ENCODE results near the gene CLMP. TPM values are rescaled to one million over a fixed set of nuclear protein-coding genes. Genes with fewer than 3 reads are reported as not detected.

The CLMP gene
- polyA plus RNA-seq, 1 donor from 2014 or later: not detected

DNA sequence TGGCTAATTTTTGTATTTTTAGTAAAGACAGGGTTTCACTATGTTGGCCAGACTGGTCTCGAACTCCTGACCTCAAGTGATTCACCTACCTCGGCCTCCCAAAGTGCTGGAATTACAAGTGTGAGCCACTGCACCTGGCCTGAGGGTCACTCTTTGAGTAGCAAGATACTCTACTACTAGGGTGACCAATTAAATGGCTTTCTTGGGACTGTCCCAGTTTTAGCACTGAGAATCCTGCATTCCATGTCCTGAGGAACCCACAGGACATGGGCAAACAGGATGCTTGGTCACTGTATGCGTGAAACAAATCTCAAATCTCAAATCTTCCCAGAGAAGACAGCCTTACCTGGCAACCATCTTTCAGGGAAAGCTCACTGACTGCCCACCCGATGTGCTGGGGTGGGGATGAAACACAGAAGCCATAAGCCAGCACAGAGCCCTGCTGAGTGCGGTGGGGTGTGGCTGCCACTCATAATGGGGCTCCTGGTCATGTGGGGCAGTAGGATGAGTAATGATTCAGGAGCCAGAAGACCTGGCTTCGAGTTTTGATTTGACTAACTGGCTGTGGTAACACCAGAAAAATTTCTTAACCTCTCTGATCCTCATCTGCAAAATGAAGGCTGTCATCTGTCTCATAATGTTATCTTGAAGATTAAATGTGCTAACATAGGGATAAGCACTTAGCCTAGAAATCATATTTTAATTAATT is 11.5 kb downstream of the CLMP start:
- Histone ChIP-seq H3K36me3 (ENCODE audit: insufficient read depth, low read length) (no peaks in the 10 kb centered on the region), H3K9me3 (ENCODE audit: low read length) (no peaks in the 10 kb centered on the region), H3K4me3 (ENCODE audit: low read length) (no peak overlapping the region), H3K27ac (ENCODE audit: low read length) (no peak overlapping the region), H3K79me2 (replicated peaks; ENCODE audit: insufficient read depth, low read length) (no peaks in the 10 kb centered on the region), H2AFZ (ENCODE audit: low read depth, low read length) (no peak overlapping the region), H4K20me1 (ENCODE audit: insufficient read depth) (no peaks in the 10 kb centered on the region), H3K9ac (ENCODE audit: low read length) (no peak overlapping the region), H3K9me2 (ENCODE audit: insufficient read depth, low read length) (no peaks in the 10 kb centered on the region), H3F3A (ENCODE audit: insufficient read depth, low read length, poor library complexity, severe bottlenecking) (no peaks in the 10 kb centered on the region), H3K4me2 (ENCODE audit: low read length) (no peak overlapping the region), H3K27me3 (ENCODE audit: insufficient read depth, low read depth, low read length) (no peaks in the 10 kb centered on the region)
- TF ChIP-seq, protein P1, sequence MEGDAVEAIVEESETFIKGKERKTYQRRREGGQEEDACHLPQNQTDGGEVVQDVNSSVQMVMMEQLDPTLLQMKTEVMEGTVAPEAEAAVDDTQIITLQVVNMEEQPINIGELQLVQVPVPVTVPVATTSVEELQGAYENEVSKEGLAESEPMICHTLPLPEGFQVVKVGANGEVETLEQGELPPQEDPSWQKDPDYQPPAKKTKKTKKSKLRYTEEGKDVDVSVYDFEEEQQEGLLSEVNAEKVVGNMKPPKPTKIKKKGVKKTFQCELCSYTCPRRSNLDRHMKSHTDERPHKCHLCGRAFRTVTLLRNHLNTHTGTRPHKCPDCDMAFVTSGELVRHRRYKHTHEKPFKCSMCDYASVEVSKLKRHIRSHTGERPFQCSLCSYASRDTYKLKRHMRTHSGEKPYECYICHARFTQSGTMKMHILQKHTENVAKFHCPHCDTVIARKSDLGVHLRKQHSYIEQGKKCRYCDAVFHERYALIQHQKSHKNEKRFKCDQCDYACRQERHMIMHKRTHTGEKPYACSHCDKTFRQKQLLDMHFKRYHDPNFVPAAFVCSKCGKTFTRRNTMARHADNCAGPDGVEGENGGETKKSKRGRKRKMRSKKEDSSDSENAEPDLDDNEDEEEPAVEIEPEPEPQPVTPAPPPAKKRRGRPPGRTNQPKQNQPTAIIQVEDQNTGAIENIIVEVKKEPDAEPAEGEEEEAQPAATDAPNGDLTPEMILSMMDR (IDR thresholded peaks at IDR 0.05; ENCODE audit: poor library complexity, severe bottlenecking): no peak
- TF ChIP-seq SMC3 (conservative IDR thresholded peaks at IDR 0.05; ENCODE audit: poor library complexity) (no peak), POLR2AphosphoS5 (IDR thresholded peaks at IDR 0.05) (no peak), EZH2 (IDR thresholded peaks at IDR 0.05; ENCODE audit: borderline replicate concordance, insufficient read depth, low read length, poor library complexity, severe bottlenecking) (no peak), RAD21 (conservative IDR thresholded peaks at IDR 0.05) (no peak), MXI1 (conservative IDR thresholded peaks at IDR 0.05; ENCODE audit: poor library complexity, severe bottlenecking) (no peak), TAF1 (IDR thresholded peaks at IDR 0.05; ENCODE audit: low read depth) (no peak), EP300 (conservative IDR thresholded peaks at IDR 0.05; ENCODE audit: poor library complexity, severe bottlenecking) (no peak)
- TF ChIP-seq, protein P2, sequence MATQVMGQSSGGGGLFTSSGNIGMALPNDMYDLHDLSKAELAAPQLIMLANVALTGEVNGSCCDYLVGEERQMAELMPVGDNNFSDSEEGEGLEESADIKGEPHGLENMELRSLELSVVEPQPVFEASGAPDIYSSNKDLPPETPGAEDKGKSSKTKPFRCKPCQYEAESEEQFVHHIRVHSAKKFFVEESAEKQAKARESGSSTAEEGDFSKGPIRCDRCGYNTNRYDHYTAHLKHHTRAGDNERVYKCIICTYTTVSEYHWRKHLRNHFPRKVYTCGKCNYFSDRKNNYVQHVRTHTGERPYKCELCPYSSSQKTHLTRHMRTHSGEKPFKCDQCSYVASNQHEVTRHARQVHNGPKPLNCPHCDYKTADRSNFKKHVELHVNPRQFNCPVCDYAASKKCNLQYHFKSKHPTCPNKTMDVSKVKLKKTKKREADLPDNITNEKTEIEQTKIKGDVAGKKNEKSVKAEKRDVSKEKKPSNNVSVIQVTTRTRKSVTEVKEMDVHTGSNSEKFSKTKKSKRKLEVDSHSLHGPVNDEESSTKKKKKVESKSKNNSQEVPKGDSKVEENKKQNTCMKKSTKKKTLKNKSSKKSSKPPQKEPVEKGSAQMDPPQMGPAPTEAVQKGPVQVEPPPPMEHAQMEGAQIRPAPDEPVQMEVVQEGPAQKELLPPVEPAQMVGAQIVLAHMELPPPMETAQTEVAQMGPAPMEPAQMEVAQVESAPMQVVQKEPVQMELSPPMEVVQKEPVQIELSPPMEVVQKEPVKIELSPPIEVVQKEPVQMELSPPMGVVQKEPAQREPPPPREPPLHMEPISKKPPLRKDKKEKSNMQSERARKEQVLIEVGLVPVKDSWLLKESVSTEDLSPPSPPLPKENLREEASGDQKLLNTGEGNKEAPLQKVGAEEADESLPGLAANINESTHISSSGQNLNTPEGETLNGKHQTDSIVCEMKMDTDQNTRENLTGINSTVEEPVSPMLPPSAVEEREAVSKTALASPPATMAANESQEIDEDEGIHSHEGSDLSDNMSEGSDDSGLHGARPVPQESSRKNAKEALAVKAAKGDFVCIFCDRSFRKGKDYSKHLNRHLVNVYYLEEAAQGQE (IDR thresholded peaks at IDR 0.05; ENCODE audit: borderline replicate concordance): no peak

DNA sequence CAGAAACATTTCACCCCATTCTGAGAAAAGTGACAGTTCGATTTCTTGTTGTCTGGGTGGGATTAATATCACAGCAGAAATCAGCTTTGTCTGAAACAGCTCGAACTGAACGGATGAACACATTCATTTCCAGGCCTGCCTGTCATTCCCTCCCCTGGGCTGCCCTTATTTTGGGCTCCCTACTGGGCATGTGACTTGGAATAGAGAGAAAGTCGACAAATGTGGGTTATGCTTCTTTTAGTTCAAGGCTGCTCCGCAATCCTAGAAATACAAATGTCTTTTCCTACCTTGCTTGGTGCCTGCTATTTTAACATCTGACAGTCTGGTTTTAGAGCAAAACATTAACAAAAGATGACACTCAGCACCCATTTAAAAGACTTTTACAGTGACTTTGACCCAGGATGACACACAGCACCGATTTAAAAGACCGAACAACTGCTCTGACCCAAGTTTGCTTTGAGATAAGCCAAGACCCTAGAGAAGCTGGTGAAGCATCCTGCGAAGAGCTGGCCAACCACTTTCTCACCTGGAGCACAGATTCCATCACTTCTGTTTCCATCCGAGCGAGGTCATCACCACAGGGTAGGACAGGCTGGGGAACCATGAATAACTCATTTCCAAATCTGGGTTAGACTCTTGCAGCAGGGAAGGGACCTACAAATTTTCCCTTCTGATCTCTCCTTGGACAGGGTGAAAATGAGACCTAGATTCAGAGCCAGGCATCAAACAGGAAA is 13.1 kb downstream of the CLMP start:
- Histone ChIP-seq H3K9me2 (ENCODE audit: insufficient read depth, low read length) (no peaks in the 10 kb centered on the region), H3K27me3 (ENCODE audit: insufficient read depth, low read depth, low read length) (no peaks in the 10 kb centered on the region), H3K9ac (ENCODE audit: low read length) (no peak overlapping the region), H2AFZ (ENCODE audit: low read depth, low read length) (no peak overlapping the region), H3K79me2 (replicated peaks; ENCODE audit: insufficient read depth, low read length) (no peaks in the 10 kb centered on the region), H3F3A (ENCODE audit: insufficient read depth, low read length, poor library complexity, severe bottlenecking) (no peaks in the 10 kb centered on the region), H4K20me1 (ENCODE audit: insufficient read depth) (no peaks in the 10 kb centered on the region), H3K4me3 (ENCODE audit: low read length) (no peak overlapping the region), H3K27ac (ENCODE audit: low read length) (no peak overlapping the region), H3K9me3 (ENCODE audit: low read length) (no peaks in the 10 kb centered on the region), H3K4me2 (ENCODE audit: low read length) (no peak overlapping the region), H3K36me3 (ENCODE audit: insufficient read depth, low read length) (no peaks in the 10 kb centered on the region)
- TF ChIP-seq SMC3 (conservative IDR thresholded peaks at IDR 0.05; ENCODE audit: poor library complexity): no peak
- TF ChIP-seq POLR2AphosphoS5 (IDR thresholded peaks at IDR 0.05): no peak
- no peak for TF ChIP-seq RAD21 (conservative IDR thresholded peaks at IDR 0.05)
- no peak for TF ChIP-seq EP300 (conservative IDR thresholded peaks at IDR 0.05; ENCODE audit: poor library complexity, severe bottlenecking)
- TF ChIP-seq, protein P2 (IDR thresholded peaks at IDR 0.05; ENCODE audit: borderline replicate concordance): no peak
- TF ChIP-seq TAF1 (IDR thresholded peaks at IDR 0.05; ENCODE audit: low read depth): no peak
- TF ChIP-seq, protein P1 (IDR thresholded peaks at IDR 0.05; ENCODE audit: poor library complexity, severe bottlenecking): no peak
- TF ChIP-seq MXI1 (conservative IDR thresholded peaks at IDR 0.05; ENCODE audit: poor library complexity, severe bottlenecking): no peak
- TF ChIP-seq EZH2 (IDR thresholded peaks at IDR 0.05; ENCODE audit: borderline replicate concordance, insufficient read depth, low read length, poor library complexity, severe bottlenecking): no peak
